ENCODE measurements around the gene SNX30.

DNA sequence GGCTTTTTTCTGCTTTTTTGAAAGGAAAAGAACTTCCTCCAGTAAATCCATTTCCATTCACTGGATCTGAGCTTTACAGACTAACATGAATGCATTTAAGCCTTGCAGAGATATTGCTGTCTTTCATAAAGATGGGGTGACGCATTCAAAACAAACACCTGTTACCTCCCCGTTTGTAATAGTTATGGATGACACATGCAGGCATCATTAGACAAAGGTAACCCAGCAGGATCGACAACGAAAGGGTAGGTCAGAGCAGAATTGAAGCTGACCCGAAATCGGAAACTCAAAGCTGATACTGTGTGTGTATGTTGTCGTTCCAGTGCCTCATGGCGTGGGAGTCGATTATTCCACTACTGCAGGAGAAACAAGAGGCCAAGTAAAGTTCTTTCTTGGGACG, 117.9 kb downstream of the SNX30 start:
- no peak for TF ChIP-seq POLR2A (IDR thresholded peaks at IDR 0.05)
- TF ChIP-seq, protein P1, sequence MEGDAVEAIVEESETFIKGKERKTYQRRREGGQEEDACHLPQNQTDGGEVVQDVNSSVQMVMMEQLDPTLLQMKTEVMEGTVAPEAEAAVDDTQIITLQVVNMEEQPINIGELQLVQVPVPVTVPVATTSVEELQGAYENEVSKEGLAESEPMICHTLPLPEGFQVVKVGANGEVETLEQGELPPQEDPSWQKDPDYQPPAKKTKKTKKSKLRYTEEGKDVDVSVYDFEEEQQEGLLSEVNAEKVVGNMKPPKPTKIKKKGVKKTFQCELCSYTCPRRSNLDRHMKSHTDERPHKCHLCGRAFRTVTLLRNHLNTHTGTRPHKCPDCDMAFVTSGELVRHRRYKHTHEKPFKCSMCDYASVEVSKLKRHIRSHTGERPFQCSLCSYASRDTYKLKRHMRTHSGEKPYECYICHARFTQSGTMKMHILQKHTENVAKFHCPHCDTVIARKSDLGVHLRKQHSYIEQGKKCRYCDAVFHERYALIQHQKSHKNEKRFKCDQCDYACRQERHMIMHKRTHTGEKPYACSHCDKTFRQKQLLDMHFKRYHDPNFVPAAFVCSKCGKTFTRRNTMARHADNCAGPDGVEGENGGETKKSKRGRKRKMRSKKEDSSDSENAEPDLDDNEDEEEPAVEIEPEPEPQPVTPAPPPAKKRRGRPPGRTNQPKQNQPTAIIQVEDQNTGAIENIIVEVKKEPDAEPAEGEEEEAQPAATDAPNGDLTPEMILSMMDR (IDR thresholded peaks at IDR 0.05): no peak
- TF ChIP-seq EP300 (IDR thresholded peaks at IDR 0.05): no peak

Measured in sigmoid colon (tissue), 4 donors.